H9 (cell line): Measurements from ENCODE around the gene FBXO31. TPM values are rescaled to one million over a fixed set of nuclear protein-coding genes. Genes with fewer than 3 reads are reported as not detected.

Experiments
- DNase-seq: peaks from one replicate; pipeline ENCODE4 v3.0.0-alpha.2; 2017
- H2AFZ ChIP-seq: one replicate; pipeline ENCODE4 v1.6.1; 2013; ENCODE audit warnings: mild to moderate bottlenecking, low read length, control low read depth, moderate library complexity
- H2AK5ac ChIP-seq: 2 replicates; pipeline ENCODE4 v1.6.1; 2013; ENCODE audit warnings: low read length, control low read depth, mixed read lengths; ENCODE audit not compliant: insufficient read length
- H2BK120ac ChIP-seq: one replicate; pipeline ENCODE4 v1.6.1; 2013; ENCODE audit warnings: low read depth, mild to moderate bottlenecking, low read length, control low read depth, inconsistent platforms; ENCODE audit not compliant: poor library complexity, severe bottlenecking
- H2BK12ac ChIP-seq: 2 replicates; pipeline ENCODE4 v1.6.1; 2013; ENCODE audit warnings: low read length, control low read depth, mixed read lengths, low read depth; ENCODE audit not compliant: insufficient read length
- H2BK15ac ChIP-seq: 2 replicates; pipeline ENCODE4 v1.6.1; 2013; ENCODE audit warnings: low read depth, low read length, control low read depth
- H2BK20ac ChIP-seq: one replicate; pipeline ENCODE4 v1.6.1; 2013; ENCODE audit warnings: low read depth, mild to moderate bottlenecking, low read length, control low read depth, inconsistent platforms; ENCODE audit not compliant: poor library complexity, severe bottlenecking
- H2BK5ac ChIP-seq: 2 replicates; pipeline ENCODE4 v1.6.1; 2013; ENCODE audit warnings: low read length, control low read depth, mixed read lengths; ENCODE audit not compliant: insufficient read length
- H3K14ac ChIP-seq: 2 replicates; pipeline ENCODE4 v1.6.1; 2013; ENCODE audit warnings: low read length, control low read depth; ENCODE audit not compliant: insufficient read depth
- H3K18ac ChIP-seq: 2 replicates; pipeline ENCODE4 v1.6.1; 2013; ENCODE audit warnings: low read depth, mild to moderate bottlenecking, mixed read lengths, low read length, control low read depth; ENCODE audit not compliant: insufficient read length
- H3K23ac ChIP-seq: 2 replicates; pipeline ENCODE4 v1.6.1; 2013; ENCODE audit warnings: low read length, control low read depth, mixed read lengths, low read depth; ENCODE audit not compliant: insufficient read length
- H3K23me2 ChIP-seq: 2 replicates; pipeline ENCODE4 v1.6.1; 2013; ENCODE audit warnings: low read depth, mild to moderate bottlenecking, mixed read lengths, low read length, control low read depth; ENCODE audit not compliant: insufficient read length, poor library complexity, severe bottlenecking
- H3K27ac ChIP-seq: 2 replicates; pipeline ENCODE4 v1.5.1; 2013; ENCODE audit warnings: low read length, control low read depth, mixed read lengths, low read depth; ENCODE audit not compliant: insufficient read length
- H3K27me3 ChIP-seq: 2 replicates; pipeline ENCODE4 v1.6.1; 2013; ENCODE audit warnings: low read length, control low read depth, inconsistent platforms; ENCODE audit not compliant: insufficient read depth
- H3K4ac ChIP-seq: 2 replicates; pipeline ENCODE4 v1.6.1; 2013; ENCODE audit warnings: low read depth, mild to moderate bottlenecking, control low read depth, inconsistent platforms, low read length, moderate library complexity
- H3K4me1 ChIP-seq: 2 replicates; pipeline ENCODE4 v1.6.1; 2013; ENCODE audit warnings: low read length, control low read depth, inconsistent platforms; ENCODE audit not compliant: insufficient read depth
- H3K4me2 ChIP-seq: 2 replicates; pipeline ENCODE4 v1.6.1; 2013; ENCODE audit warnings: low read length, control low read depth, mixed read lengths; ENCODE audit not compliant: insufficient read length, insufficient read depth
- H3K56ac ChIP-seq: 2 replicates; pipeline ENCODE4 v1.6.1; 2013; ENCODE audit warnings: low read depth, mild to moderate bottlenecking, mixed read lengths, low read length, control low read depth; ENCODE audit not compliant: insufficient read length
- H3K79me1 ChIP-seq: 2 replicates; pipeline ENCODE4 v1.6.1; 2013; ENCODE audit warnings: low read depth, mild to moderate bottlenecking, moderate library complexity, low read length, control low read depth, inconsistent platforms; ENCODE audit not compliant: insufficient read depth, poor library complexity, severe bottlenecking
- H3K79me2 ChIP-seq: 2 replicates; pipeline ENCODE4 v1.6.1; 2013; ENCODE audit warnings: low read length, control low read depth, inconsistent platforms; ENCODE audit not compliant: insufficient read depth
- H3K9ac ChIP-seq: 2 replicates; pipeline ENCODE4 v1.6.1; 2013; ENCODE audit warnings: low read length, control low read depth, mixed read lengths; ENCODE audit not compliant: insufficient read length; ENCODE audit errors: extremely low read depth
- H3K9me3 ChIP-seq: one replicate; pipeline ENCODE4 v1.6.1; 2013; ENCODE audit warnings: low read depth, low read length, inconsistent platforms; ENCODE audit not compliant: control insufficient read depth
- H3T11ph ChIP-seq: one replicate; pipeline ENCODE4 v1.6.1; 2013; ENCODE audit warnings: mild to moderate bottlenecking, low read length, control low read depth, inconsistent platforms
- H4K20me1 ChIP-seq: one replicate; pipeline ENCODE4 v1.6.1; 2013; ENCODE audit not compliant: control insufficient read depth, insufficient read length, insufficient read depth
- H4K5ac ChIP-seq: 2 replicates; pipeline ENCODE4 v1.6.1; 2013; ENCODE audit warnings: low read depth, mild to moderate bottlenecking, mixed read lengths, low read length, control low read depth; ENCODE audit not compliant: insufficient read length
- H4K8ac ChIP-seq: replicated peaks from 2 replicates; pipeline ENCODE4 v1.6.1; 2013; ENCODE audit warnings: low read length, control low read depth, mixed read lengths, low read depth; ENCODE audit not compliant: insufficient read length
- H4K91ac ChIP-seq: 2 replicates; pipeline ENCODE4 v1.6.1; 2013; ENCODE audit warnings: low read depth, mild to moderate bottlenecking, moderate library complexity, mixed read lengths, low read length, control low read depth; ENCODE audit not compliant: insufficient read length
- H3K27ac Mint-ChIP-seq, 3 experiments: 2 replicates in 2 of 3; 3 replicates in 1 of 3; pipeline ENCODE4 v1.8.0; 2020 to 2021; ENCODE audit warnings: mixed read lengths in 3 of 3, mild to moderate bottlenecking in 1 of 3, moderate library complexity in 1 of 3
- H3K27me3 Mint-ChIP-seq: 2 replicates; pipeline ENCODE4 v1.8.0; 2021; ENCODE audit warnings: low read depth, mild to moderate bottlenecking, moderate library complexity, mixed read lengths
- H3K36me3 Mint-ChIP-seq, 3 experiments: 2 replicates in 2 of 3; 3 replicates in 1 of 3; pipeline ENCODE4 v1.8.0; 2020 to 2021; ENCODE audit warnings: low read depth in 3 of 3, mixed read lengths in 3 of 3; ENCODE audit not compliant: insufficient read depth in 1 of 3
- H3K4me1 Mint-ChIP-seq, 2 experiments: 2 replicates each; pipeline ENCODE4 v1.8.0; 2020; ENCODE audit warnings: mixed read lengths in 2 of 2
- H3K4me3 Mint-ChIP-seq, 2 experiments: 2 replicates in 1 of 2; 3 replicates in 1 of 2; pipeline ENCODE4 v1.8.0; 2020 to 2021; ENCODE audit warnings: mild to moderate bottlenecking in 2 of 2, mixed read lengths in 2 of 2, moderate library complexity in 1 of 2
- H3K9me3 Mint-ChIP-seq, 2 experiments: 2 replicates in 1 of 2; 3 replicates in 1 of 2; pipeline ENCODE4 v1.8.0; 2020; ENCODE audit warnings: mild to moderate bottlenecking in 2 of 2, mixed read lengths in 2 of 2, moderate library complexity in 1 of 2
- CTCF ChIP-seq: fragments of 200-600 bp; sonication (generic); conservative IDR thresholded peaks from 3 replicates; pipeline ENCODE4 v1.8.0; 2021; ENCODE audit warnings: antibody characterized with exemption, mild to moderate bottlenecking
- WGBS: extraction: QIAGEN DNeasy Blood & Tissue Kit; methylation state at CpG from one replicate; pipeline ENCODE4 v1.1.7; 2013; ENCODE audit warnings: missing lambda C conversion rate, low lambda C conversion rate, mixed read lengths; ENCODE audit not compliant: insufficient read length; ENCODE audit errors: extremely low coverage; 5-methylcytosine and 5-hydroxymethylcytosine counted together
- total RNA-seq: library from RNA; stranded (reverse); gene quantifications from 2 replicates; pipeline ENCODE4 v1.2.1, GENCODE V29; 2021

Gene FBXO31
- total RNA-seq, 1 experiment from 2014 or later: 24.2 TPM

- no peak overlapping the region for H3K4me2 ChIP-seq
- H3K4ac ChIP-seq: no peak overlapping the region
- H3K4me1 ChIP-seq: no peaks in the 10 kb centered on the region
- no peak overlapping the region for H2AFZ ChIP-seq
- no peak overlapping the region for H2BK12ac ChIP-seq
- no peaks in the 10 kb centered on the region for H3K23me2 ChIP-seq
- H4K20me1 ChIP-seq: no peaks in the 10 kb centered on the region
- no peak for DNase-seq
- H2BK20ac ChIP-seq: no peak overlapping the region
- no peaks in the 10 kb centered on the region for H3K9me3 Mint-ChIP-seq
- no peak overlapping the region for H3K56ac ChIP-seq
- H3K4me1 Mint-ChIP-seq: peaks cover 23 to 28% of the 10 kb centered on the region in 2 experiments
- no peak overlapping the region for H4K8ac ChIP-seq
- WGBS: no CpG with 5 or more reads among the region's 9 CpGs
- no peak overlapping the region for H3K14ac ChIP-seq
- H3K79me2 ChIP-seq: no peaks in the 10 kb centered on the region; the same call in 1 of the 2 replicates
- 0 out of 7 replicates have a peak overlapping the region, but pooled peaks of 1 of the 3 experiments have one; percentile 37 for H3K27ac Mint-ChIP-seq
- H2BK15ac ChIP-seq: no peak overlapping the region
- peaks cover 10% of the 10 kb centered on the region for H3K79me1 ChIP-seq
- no peak overlapping the region for H3T11ph ChIP-seq
- no peak overlapping the region for H3K9ac ChIP-seq
- H3K18ac ChIP-seq: no peak overlapping the region
- H2BK120ac ChIP-seq: no peak overlapping the region
- no peaks in the 10 kb centered on the region for H3K27me3 Mint-ChIP-seq
- H3K27me3 ChIP-seq: no peaks in the 10 kb centered on the region
- H3K27ac ChIP-seq: no peak overlapping the region
- no peak overlapping the region for H4K91ac ChIP-seq
- no peak overlapping the region for H4K5ac ChIP-seq
- H2AK5ac ChIP-seq: no peak overlapping the region
- peaks cover 0 to 7% (median 0%) of the 10 kb centered on the region in 3 experiments; a peak in 3 of 7 replicates for H3K36me3 Mint-ChIP-seq
- TF ChIP-seq CTCF: no peak
- H3K9me3 ChIP-seq: no peaks in the 10 kb centered on the region
- no peak overlapping the region for H2BK5ac ChIP-seq
- no peak overlapping the region for H3K23ac ChIP-seq
- no peak overlapping the region for H3K4me3 Mint-ChIP-seq
Observed at GRCh38 chr16:87367529-87367928, 16.0 kb downstream of the FBXO31 start.
